DND-41 (cell line): Measurements from ENCODE around the gene NEMP2.

Experiments used
- ATAC-seq: fragments of 200-7000 bp; cut with Tn5 transposase; 3 replicates; pipeline ENCODE4 v1.9.1; 2021; ENCODE audit warnings: low read depth; ENCODE audit not compliant: insufficient read depth
- DNase-seq: peaks from one replicate; pipeline ENCODE4 v3.0.0-alpha.2; 2020
- H2AFZ ChIP-seq: 2 replicates; pipeline ENCODE4 v1.6.0; 2012; ENCODE audit warnings: low read depth, low read length
- H3K27ac ChIP-seq: 2 replicates; pipeline ENCODE4 v1.5.1; 2012; ENCODE audit warnings: low read length, inconsistent platforms
- H3K27me3 ChIP-seq: fragments of 200-600 bp; sonication (generic); 2 replicates; pipeline ENCODE4 v1.6.0; 2012; ENCODE audit warnings: low read length, mild to moderate bottlenecking, inconsistent platforms; ENCODE audit not compliant: insufficient read depth, poor library complexity
- H3K36me3 ChIP-seq: 2 replicates; pipeline ENCODE4 v1.5.1; 2012; ENCODE audit warnings: low read length, inconsistent platforms; ENCODE audit not compliant: insufficient read depth
- H3K4me1 ChIP-seq: 2 replicates; pipeline ENCODE4 v1.5.1; 2012; ENCODE audit warnings: mild to moderate bottlenecking, low read length; ENCODE audit not compliant: insufficient read depth
- H3K4me2 ChIP-seq: 2 replicates; pipeline ENCODE4 v1.6.0; 2012; ENCODE audit warnings: mild to moderate bottlenecking, moderate library complexity, low read length, inconsistent platforms; ENCODE audit not compliant: insufficient read depth
- H3K4me3 ChIP-seq, 2 experiments: fragments of 200-600 bp in 1 of 2; shearing (Covaris generic) in 1 of 2; 2 replicates each; pipeline ENCODE4 v1.5.1; 2012 to 2016; ENCODE audit warnings: inconsistent platforms in 2 of 2, low read length in 2 of 2, mild to moderate bottlenecking in 2 of 2, low read depth in 1 of 2, moderate library complexity in 1 of 2
- H3K79me2 ChIP-seq: 2 replicates; pipeline ENCODE4 v1.6.0; 2012; ENCODE audit warnings: low read length, inconsistent platforms; ENCODE audit not compliant: insufficient read depth
- H3K9ac ChIP-seq: 2 replicates; pipeline ENCODE4 v1.6.0; 2012; ENCODE audit warnings: low read depth, mild to moderate bottlenecking, inconsistent platforms, low read length, moderate library complexity
- H3K9me3 ChIP-seq: 2 replicates; pipeline ENCODE4 v1.5.1; 2012; ENCODE audit warnings: low read length, moderate library complexity, mild to moderate bottlenecking, inconsistent platforms; ENCODE audit not compliant: insufficient read depth, severe bottlenecking
- H4K20me1 ChIP-seq: 2 replicates; pipeline ENCODE4 v1.6.0; 2012; ENCODE audit warnings: low read length; ENCODE audit not compliant: insufficient read depth
- EZH2 ChIP-seq: IDR thresholded peaks from 3 replicates; pipeline ENCODE4 v1.6.1; 2012; ENCODE audit warnings: borderline replicate concordance, low read depth, mild to moderate bottlenecking, moderate library complexity, low read length, inconsistent platforms; ENCODE audit not compliant: severe bottlenecking
- TF ChIP-seq, protein P1 (sequence below): IDR thresholded peaks from 2 replicates; pipeline ENCODE4 v1.5.1; 2012; ENCODE audit warnings: borderline replicate concordance, low read length, moderate library complexity, mild to moderate bottlenecking; ENCODE audit not compliant: poor library complexity, severe bottlenecking; ENCODE audit errors: extremely low read depth

Gene NEMP2

DNA sequence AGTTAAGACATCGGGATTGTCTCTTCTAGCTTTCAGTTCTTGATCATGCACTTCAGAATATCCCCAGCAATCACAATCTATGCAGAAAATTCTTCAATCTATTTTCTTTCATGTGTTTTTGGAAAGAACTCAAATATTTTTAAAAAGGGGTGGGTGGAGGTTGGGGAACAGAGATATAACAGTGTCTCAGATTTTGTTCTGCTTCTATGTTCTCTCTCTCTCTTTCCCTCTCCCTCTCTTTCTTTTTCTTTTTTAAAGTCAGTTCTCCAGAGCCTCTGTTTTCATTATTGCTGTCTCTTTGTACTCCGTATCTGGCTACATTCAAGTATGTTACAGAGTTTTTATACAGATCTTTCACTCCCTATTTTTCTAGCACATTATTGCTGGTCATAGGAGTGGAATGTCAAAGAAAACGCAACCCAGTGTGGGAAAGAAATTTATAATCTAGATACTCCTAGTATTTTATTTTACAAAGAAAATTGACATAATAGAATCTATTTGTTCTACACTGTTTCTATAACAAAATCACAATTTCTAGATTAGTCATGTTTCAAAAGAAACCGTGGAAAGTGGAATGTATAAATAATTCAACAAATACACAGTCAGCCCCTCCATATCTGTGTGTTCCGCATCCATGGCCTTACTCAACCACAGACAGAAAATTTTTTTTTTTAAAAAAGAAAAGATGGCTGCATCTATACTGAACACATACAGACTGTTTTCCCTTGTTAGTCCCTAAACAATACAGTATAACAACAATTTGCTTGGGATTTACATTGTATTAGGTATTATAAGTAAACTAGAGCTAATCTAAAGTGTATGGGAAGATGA, 11.2 kb upstream of the NEMP2 start:
- H3K4me2 ChIP-seq: no peak overlapping the region
- no peaks in the 10 kb centered on the region for H3K4me1 ChIP-seq
- no peaks in the 10 kb centered on the region for H3K79me2 ChIP-seq
- H3K9ac ChIP-seq: no peak overlapping the region
- H3K27ac ChIP-seq: no peak overlapping the region
- H2AFZ ChIP-seq: no peak overlapping the region
- no peaks in the 10 kb centered on the region for H3K36me3 ChIP-seq
- H3K27me3 ChIP-seq: no peaks in the 10 kb centered on the region
- TF ChIP-seq, protein P1, sequence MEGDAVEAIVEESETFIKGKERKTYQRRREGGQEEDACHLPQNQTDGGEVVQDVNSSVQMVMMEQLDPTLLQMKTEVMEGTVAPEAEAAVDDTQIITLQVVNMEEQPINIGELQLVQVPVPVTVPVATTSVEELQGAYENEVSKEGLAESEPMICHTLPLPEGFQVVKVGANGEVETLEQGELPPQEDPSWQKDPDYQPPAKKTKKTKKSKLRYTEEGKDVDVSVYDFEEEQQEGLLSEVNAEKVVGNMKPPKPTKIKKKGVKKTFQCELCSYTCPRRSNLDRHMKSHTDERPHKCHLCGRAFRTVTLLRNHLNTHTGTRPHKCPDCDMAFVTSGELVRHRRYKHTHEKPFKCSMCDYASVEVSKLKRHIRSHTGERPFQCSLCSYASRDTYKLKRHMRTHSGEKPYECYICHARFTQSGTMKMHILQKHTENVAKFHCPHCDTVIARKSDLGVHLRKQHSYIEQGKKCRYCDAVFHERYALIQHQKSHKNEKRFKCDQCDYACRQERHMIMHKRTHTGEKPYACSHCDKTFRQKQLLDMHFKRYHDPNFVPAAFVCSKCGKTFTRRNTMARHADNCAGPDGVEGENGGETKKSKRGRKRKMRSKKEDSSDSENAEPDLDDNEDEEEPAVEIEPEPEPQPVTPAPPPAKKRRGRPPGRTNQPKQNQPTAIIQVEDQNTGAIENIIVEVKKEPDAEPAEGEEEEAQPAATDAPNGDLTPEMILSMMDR: no peak
- no peak for TF ChIP-seq EZH2
- H3K4me3 ChIP-seq: no peak overlapping the region
- no peaks in the 10 kb centered on the region for H4K20me1 ChIP-seq
- H3K9me3 ChIP-seq: peaks cover 10% of the 10 kb centered on the region
- ATAC-seq (no peak), DNase-seq (no peak)

DNA sequence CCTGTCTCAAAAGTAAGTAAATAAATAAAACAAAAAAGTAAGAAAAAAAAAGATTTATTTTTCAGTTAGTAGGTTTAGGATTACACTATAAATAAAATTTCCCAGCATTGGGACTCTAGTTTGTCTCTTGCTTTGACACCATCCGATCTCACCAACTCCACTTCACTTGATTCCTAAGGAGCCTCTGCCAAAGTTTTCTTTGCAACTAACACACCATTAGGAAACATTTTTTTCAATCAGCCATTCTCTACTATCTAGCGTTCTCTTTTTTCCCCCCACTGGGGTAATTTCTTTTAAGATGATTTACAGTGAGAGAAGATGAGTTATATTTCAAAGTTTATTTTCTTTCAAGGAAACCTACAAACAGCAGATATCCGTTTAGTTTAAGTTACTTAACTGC, 10.6 kb upstream of the NEMP2 start:
- TF ChIP-seq, protein P1: no peak
- no peak for TF ChIP-seq EZH2
- Histone ChIP-seq H4K20me1 (no peaks in the 10 kb centered on the region), H3K4me1 (no peaks in the 10 kb centered on the region), H3K4me3 (no peak overlapping the region), H3K9me3 (peaks cover 16% of the 10 kb centered on the region), H3K79me2 (peaks cover 4% of the 10 kb centered on the region; the same call in 1 of the 2 replicates), H3K27ac (no peak overlapping the region), H2AFZ (no peak overlapping the region), H3K4me2 (no peak overlapping the region), H3K9ac (no peak overlapping the region), H3K36me3 (no peaks in the 10 kb centered on the region; the same call in 1 of the 2 replicates), H3K27me3 (no peaks in the 10 kb centered on the region)
- ATAC-seq (no peak), DNase-seq (no peak)

DNA sequence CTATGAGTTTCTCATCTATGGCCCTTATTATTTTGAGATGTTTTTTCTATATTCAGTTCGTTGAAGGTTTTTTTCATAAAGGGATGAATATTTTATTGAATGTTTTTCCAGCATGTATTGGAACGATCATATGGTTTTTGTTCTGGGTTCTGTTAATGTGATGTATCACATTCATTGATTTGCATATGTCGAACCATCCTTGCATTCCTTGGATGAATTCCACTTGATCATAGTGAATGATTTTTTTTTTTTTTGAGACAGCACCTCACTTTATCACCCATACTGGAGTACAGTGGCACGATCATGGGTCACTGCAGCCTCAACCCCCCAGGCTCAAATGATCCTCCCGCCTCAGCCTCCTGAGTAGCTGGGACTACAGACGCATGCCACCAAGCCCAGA, 5.5 kb upstream of the NEMP2 start:
- no peak for DNase-seq
- Histone ChIP-seq H2AFZ (no peak overlapping the region), H3K27ac (no peak overlapping the region)

More for the DNA sequence above, 5.5 kb upstream of the NEMP2 start:
- peaks cover 6% of the 10 kb centered on the region for H3K36me3 ChIP-seq
- H3K4me1 ChIP-seq: peaks cover 14% of the 10 kb centered on the region
- H3K4me3 ChIP-seq: no peak overlapping the region
- no peaks in the 10 kb centered on the region for H3K27me3 ChIP-seq
- H3K4me2 ChIP-seq: no peak overlapping the region
- H3K9ac ChIP-seq: no peak overlapping the region
- ATAC-seq: no peak
- no peaks in the 10 kb centered on the region for H4K20me1 ChIP-seq
- TF ChIP-seq, protein P1: no peak
- no peak for TF ChIP-seq EZH2
- H3K9me3 ChIP-seq: peaks cover 33% of the 10 kb centered on the region
- H3K79me2 ChIP-seq: peaks cover 24% of the 10 kb centered on the region
